ENCODE measurements around the gene PLD6.

PLD6 gene

DNA sequence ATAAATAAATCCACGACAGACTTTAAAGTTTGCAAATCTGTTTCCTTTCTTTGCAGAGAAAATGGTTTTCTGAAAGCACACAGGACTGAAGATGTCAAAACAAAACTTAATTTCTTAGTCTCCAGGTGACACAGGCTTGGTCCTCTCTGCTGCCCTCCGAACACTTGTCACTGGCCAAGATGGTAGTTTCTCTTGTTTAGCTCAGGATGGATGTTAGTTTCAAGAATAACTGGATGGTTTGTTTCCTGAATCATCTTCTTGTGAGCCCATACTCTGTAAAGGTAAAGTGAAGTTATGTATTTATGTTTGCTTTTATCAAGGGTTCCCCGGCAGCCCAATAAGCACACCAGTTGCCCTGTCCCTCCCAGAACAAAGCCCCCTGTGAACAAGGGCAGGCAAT is 40.7 kb upstream of the PLD6 start:
- ATAC-seq (ENCODE audit: low read depth): no peak
- Histone ChIP-seq H3K4me1 (ENCODE audit: insufficient read depth, poor library complexity, severe bottlenecking) (no peaks in the 10 kb centered on the region), H3K27me3 (ENCODE audit: insufficient read depth, poor library complexity, severe bottlenecking) (no peaks in the 10 kb centered on the region), H3K36me3 (ENCODE audit: low read depth) (peaks cover 59% of the 10 kb centered on the region), H3K27ac (ENCODE audit: poor library complexity, severe bottlenecking) (no peak overlapping the region), H3K9me3 (ENCODE audit: severe bottlenecking) (no peaks in the 10 kb centered on the region), H3K4me3 (ENCODE audit: severe bottlenecking) (no peak overlapping the region)
- TF ChIP-seq, protein P1, sequence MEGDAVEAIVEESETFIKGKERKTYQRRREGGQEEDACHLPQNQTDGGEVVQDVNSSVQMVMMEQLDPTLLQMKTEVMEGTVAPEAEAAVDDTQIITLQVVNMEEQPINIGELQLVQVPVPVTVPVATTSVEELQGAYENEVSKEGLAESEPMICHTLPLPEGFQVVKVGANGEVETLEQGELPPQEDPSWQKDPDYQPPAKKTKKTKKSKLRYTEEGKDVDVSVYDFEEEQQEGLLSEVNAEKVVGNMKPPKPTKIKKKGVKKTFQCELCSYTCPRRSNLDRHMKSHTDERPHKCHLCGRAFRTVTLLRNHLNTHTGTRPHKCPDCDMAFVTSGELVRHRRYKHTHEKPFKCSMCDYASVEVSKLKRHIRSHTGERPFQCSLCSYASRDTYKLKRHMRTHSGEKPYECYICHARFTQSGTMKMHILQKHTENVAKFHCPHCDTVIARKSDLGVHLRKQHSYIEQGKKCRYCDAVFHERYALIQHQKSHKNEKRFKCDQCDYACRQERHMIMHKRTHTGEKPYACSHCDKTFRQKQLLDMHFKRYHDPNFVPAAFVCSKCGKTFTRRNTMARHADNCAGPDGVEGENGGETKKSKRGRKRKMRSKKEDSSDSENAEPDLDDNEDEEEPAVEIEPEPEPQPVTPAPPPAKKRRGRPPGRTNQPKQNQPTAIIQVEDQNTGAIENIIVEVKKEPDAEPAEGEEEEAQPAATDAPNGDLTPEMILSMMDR (IDR thresholded peaks at IDR 0.05; ENCODE audit: poor library complexity, severe bottlenecking): no peak
- DNase-seq (ENCODE audit: low spot score): no peak

DNA sequence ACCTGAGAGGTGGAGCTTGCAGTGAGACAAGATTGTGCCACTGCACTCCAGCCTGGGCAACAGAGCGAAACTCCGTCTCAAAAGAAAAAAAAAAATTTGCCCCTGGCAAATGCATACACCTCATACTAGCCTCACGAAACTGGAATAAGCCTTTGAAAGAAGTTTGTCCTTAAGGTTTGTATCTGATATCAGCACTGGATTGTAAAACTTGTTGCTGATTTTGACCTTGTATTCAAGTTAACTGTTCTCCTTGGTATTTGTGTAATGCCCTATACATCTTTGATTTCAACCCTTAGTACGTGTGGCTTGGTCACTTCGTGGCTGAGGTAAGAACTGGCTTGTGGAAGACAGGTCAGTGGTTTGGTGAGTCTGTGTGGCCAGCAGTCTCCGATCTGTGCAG is 37.0 kb upstream of the PLD6 start:
- H3K27me3 ChIP-seq (ENCODE audit: insufficient read depth, poor library complexity, severe bottlenecking): no peaks in the 10 kb centered on the region
- H3K9me3 ChIP-seq (ENCODE audit: severe bottlenecking): no peaks in the 10 kb centered on the region
- H3K4me1 ChIP-seq (ENCODE audit: insufficient read depth, poor library complexity, severe bottlenecking): no peaks in the 10 kb centered on the region
- no peak overlapping the region for H3K27ac ChIP-seq (ENCODE audit: poor library complexity, severe bottlenecking)
- H3K36me3 ChIP-seq (ENCODE audit: low read depth): peaks cover 22% of the 10 kb centered on the region
- ATAC-seq (ENCODE audit: low read depth) (no peak), DNase-seq (ENCODE audit: low spot score) (no peak)
- no peak overlapping the region for H3K4me3 ChIP-seq (ENCODE audit: severe bottlenecking)
- TF ChIP-seq, protein P1 (IDR thresholded peaks at IDR 0.05; ENCODE audit: poor library complexity, severe bottlenecking): no peak

DNA sequence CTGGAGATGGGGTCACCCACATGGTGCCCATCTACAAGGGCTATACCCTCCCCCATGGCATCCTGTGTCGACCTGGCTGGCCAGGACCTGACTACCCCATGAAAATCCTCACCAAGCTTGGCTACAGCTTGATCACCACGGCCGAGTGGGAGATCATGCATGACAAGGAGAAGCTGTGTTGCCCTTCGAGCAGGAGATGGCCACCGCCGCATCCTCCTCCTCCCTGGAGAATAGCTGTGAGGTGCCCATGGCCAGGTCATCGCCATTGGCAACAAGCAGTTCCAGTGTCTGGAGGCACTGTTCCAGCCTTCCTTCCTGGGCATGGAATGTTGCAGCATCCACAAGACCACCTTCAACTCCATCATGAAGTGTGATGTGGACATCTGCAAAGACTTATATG is 36.1 kb upstream of the PLD6 start:
- H3K4me1 ChIP-seq (ENCODE audit: insufficient read depth, poor library complexity, severe bottlenecking): no peaks in the 10 kb centered on the region
- H3K4me3 ChIP-seq (ENCODE audit: severe bottlenecking): no peak overlapping the region
- H3K9me3 ChIP-seq (ENCODE audit: severe bottlenecking): no peaks in the 10 kb centered on the region
- TF ChIP-seq, protein P1 (IDR thresholded peaks at IDR 0.05; ENCODE audit: poor library complexity, severe bottlenecking): no peak
- no peak overlapping the region for H3K27ac ChIP-seq (ENCODE audit: poor library complexity, severe bottlenecking)
- no peaks in the 10 kb centered on the region for H3K27me3 ChIP-seq (ENCODE audit: insufficient read depth, poor library complexity, severe bottlenecking)
- DNase-seq (ENCODE audit: low spot score) (no peak), ATAC-seq (ENCODE audit: low read depth) (no peak)
- H3K36me3 ChIP-seq (ENCODE audit: low read depth): peaks cover 14% of the 10 kb centered on the region

DNA sequence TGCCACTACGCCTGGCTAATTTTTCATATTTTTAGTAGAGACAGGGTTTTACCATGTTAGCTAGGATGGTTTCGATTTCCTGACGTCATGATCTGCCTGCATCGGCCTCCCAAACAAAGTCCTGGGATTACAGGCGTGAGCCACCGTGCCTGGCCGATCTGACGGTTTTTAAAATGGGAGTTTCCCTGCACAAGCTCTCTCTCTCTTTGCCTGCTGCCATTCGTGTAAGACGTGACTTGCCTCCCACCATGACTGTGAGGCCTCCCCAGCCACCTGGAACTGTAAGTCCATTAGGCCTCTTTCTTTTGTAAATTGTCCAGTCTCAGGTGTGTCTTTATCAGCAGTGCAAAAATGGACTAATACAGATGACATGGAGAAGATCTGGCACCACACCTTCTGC is 35.5 kb upstream of the PLD6 start:
- peaks cover 8% of the 10 kb centered on the region for H3K36me3 ChIP-seq (ENCODE audit: low read depth)
- no peak for ATAC-seq (ENCODE audit: low read depth)
- no peak for DNase-seq (ENCODE audit: low spot score)
- H3K27ac ChIP-seq (ENCODE audit: poor library complexity, severe bottlenecking): no peak overlapping the region
- H3K27me3 ChIP-seq (ENCODE audit: insufficient read depth, poor library complexity, severe bottlenecking): no peaks in the 10 kb centered on the region
- TF ChIP-seq, protein P1 (IDR thresholded peaks at IDR 0.05; ENCODE audit: poor library complexity, severe bottlenecking): no peak
- H3K4me3 ChIP-seq (ENCODE audit: severe bottlenecking): no peak overlapping the region
- no peaks in the 10 kb centered on the region for H3K4me1 ChIP-seq (ENCODE audit: insufficient read depth, poor library complexity, severe bottlenecking)
- no peaks in the 10 kb centered on the region for H3K9me3 ChIP-seq (ENCODE audit: severe bottlenecking)

DNA sequence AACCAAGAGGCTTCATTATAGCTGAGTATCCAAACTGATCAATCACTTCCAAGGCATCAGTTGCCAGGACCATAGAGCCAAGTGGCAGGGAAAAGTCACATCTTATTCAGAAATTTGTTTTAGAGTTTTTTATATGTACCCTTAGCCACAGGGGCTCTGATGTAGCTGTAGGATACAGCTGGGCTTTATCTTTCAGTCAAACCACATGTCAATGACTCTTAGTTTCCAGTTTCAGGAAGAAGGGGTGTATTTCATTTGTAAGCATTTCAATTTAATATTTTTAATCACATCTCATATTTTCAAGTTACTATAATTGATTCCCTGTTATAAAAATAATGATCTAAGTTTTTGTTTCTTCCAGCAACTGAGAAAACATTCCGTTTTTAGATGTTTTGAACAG is 33.7 kb upstream of the PLD6 start:
- Histone ChIP-seq H3K9me3 (ENCODE audit: severe bottlenecking) (no peaks in the 10 kb centered on the region), H3K27ac (ENCODE audit: poor library complexity, severe bottlenecking) (no peak overlapping the region), H3K4me3 (ENCODE audit: severe bottlenecking) (no peak overlapping the region), H3K4me1 (ENCODE audit: insufficient read depth, poor library complexity, severe bottlenecking) (no peaks in the 10 kb centered on the region), H3K36me3 (ENCODE audit: low read depth) (no peaks in the 10 kb centered on the region), H3K27me3 (ENCODE audit: insufficient read depth, poor library complexity, severe bottlenecking) (no peaks in the 10 kb centered on the region)
- no peak for ATAC-seq (ENCODE audit: low read depth)
- no peak for DNase-seq (ENCODE audit: low spot score)
- TF ChIP-seq, protein P1 (IDR thresholded peaks at IDR 0.05; ENCODE audit: poor library complexity, severe bottlenecking): no peak
